ENCODE results near the gene GALE.

DNA sequence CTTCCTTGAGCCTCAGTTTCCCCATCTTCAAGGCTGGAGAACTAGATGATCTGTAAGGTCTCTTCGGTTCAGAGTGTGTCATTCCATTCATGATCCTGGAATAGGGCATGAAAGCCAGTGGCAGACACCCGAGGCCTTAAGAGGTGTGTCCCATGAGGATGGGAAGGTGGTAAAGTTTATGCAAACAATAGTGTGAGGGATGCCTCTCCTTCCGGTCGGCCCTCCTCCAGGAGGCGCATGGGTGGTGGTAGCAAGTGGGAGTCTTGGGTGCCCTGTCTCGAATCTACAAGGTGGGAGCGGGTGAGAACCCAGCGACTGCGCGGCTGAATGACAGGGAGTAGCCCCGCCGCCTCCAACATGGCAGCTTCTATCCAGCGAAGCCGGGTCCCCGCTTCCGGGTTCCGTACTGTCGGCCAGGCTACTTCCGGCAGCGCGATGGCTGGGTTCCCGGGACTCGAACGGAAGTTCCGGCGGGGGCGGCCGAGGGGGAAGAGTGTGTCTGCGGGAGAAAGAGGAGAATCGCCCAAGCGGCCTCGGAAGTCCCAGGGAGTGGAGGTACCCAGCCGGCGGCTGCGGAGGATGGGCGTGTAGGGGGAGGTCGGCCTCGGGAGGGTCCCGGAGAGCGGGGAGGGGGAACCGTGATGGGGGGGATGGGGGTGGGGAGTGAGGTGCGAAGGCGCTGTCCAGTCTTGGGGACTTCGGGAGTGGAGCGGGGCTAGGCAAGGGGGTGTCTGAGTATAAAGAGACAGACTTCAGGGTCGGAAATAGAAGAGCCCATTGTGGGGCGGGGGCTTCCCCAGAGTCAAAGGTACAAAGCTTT is 9.6 kb downstream of the GALE start, which contains the start of gene LYPLA2:
- TF ChIP-seq, protein P1, sequence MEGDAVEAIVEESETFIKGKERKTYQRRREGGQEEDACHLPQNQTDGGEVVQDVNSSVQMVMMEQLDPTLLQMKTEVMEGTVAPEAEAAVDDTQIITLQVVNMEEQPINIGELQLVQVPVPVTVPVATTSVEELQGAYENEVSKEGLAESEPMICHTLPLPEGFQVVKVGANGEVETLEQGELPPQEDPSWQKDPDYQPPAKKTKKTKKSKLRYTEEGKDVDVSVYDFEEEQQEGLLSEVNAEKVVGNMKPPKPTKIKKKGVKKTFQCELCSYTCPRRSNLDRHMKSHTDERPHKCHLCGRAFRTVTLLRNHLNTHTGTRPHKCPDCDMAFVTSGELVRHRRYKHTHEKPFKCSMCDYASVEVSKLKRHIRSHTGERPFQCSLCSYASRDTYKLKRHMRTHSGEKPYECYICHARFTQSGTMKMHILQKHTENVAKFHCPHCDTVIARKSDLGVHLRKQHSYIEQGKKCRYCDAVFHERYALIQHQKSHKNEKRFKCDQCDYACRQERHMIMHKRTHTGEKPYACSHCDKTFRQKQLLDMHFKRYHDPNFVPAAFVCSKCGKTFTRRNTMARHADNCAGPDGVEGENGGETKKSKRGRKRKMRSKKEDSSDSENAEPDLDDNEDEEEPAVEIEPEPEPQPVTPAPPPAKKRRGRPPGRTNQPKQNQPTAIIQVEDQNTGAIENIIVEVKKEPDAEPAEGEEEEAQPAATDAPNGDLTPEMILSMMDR (conservative IDR thresholded peaks at IDR 0.05; ENCODE audit: low read length) = no peak
- no peak for TF ChIP-seq EZH2phosphoT487 (IDR thresholded peaks at IDR 0.05; ENCODE audit: borderline replicate concordance)

Data from Loucy (cell line).